Measurements from ENCODE around the gene ACTRT3.

DNA sequence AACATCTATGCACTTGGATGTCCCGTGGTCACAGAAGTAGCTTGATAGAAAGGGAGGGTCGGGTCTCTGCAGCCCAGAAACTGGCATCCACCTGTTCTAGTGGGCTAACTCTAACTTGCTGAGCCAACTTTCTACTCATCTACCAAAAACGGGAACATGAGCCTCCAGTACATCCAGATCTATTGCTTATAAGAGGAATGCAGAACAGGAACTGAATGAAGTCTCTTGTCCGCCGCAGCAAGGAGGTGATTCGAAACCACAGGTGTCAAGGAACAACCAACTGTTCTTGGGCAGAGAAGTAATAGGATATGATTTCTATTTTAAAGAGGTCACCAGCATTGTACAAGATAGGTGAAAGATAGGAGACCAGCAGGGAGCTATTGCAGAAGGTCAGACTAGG lies 22.4 kb downstream of the ACTRT3 start:
- TF ChIP-seq CTCF (IDR thresholded peaks at IDR 0.05; ENCODE audit: low read depth, low read length), result no peak
- no peak for TF ChIP-seq EZH2phosphoT487 (IDR thresholded peaks at IDR 0.05; ENCODE audit: low read depth)

All from OCI-LY3 (cell line).